Fibroblast of skin of abdomen (primary cell): Measurements from ENCODE around the gene USP7.
"Not testable (repeated sequence)": the region's sequence is repeated elsewhere in the genome, so short reads cannot be mapped to it uniquely, and the experiment has no call there.

ENCODE experiments used
- DNase-seq: peaks from one replicate; pipeline ENCODE4 v3.0.0-alpha.2; 2013

USP7 gene

DNA sequence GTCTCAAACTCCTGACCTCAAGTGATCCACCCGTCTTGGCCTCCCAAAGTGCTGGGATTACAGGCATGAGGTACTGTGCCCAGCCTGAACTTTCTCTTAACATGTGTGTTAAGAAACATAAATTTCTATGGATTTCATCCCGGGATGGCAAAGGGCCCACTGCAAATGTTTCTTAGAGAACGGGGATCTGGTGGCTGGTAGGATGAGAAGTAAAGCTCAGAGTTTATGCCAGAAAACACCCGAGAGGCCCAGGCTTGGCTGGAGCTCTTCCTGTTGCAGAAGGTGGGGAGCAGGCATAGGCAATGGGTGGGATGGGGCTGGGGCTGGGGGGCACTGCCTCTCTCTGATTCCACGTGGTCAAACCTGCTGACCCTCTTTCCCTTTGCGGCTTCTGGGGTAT is 89.3 kb downstream of the USP7 start:
- DNase-seq = peak; percentile 67

DNA sequence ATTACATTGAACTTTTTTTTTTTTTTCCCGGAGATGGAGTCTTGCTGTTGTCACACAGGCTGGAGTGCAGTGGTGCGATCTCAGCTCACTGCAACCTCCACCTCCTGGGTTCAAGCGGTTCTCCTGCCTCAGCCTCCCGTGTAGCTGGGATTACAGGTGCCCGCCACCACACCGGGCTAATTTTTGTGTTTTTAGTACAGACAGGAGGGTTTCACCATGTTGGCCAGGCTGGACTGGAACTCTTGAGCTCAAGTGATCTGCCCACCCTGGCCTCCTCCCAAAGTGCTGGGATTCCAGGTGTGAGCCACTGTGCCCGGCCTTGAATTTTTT is 89.9 kb downstream of the USP7 start:
- DNase-seq = not testable (repeated sequence)

DNA sequence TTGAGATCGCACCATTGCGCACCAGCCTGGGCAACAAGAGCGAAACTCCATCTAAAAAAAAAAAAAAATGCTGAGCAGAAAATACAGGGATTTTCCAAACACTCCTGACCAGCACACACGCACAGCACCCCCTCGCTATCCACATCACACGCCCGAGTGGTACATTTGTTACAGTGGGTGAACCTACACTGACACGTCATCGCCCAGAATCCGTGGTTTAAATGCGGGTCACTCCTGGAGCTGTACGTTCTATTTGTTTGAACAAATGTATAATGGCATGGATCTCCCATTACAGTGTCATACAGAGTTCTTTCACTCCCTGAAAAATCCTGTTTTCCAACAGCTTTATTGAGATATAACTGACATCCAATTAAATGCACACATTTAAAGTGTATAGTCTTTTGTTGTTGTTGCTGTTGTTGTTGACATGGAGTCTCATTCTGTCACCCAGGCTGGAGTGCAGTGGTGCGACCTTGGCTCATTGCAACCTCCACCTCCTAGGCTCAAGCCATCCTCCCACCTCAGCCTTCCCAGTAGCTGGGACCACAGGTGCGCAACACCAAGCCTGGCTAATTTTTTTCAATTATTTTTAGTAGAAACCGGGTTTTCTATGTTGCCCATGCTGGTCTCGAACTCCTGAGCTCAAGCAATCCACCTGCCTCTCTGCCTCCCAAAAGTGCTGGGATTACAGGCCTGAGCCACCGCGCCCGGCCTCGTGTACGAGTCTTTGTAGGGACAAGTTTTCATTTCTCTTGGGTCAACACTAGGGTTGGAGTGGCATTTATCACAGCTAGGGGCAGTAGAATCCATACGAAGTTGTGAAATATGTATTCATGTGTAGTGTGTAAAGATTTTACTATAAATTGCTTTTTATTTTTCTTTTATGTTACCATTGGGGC is 90.5 kb downstream of the USP7 start:
- no peak for DNase-seq

- no peak for DNase-seq
Observed at GRCh38 chr16:8872071-8872470, 91.6 kb downstream of the USP7 start.

DNA sequence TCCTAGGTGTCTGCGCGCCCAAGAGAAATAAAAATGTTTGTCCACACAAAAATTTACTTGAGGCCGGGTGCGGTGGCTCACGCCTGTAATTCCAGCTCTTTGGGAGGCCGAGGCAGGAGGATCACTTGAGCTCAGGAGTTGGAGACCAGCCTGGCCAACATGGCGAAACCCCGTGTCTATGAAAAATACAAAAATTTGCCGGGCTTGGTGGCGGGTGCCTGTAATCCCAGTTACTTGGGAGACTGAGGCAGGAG is 93.8 kb downstream of the USP7 start:
- not testable (repeated sequence) for DNase-seq

DNA sequence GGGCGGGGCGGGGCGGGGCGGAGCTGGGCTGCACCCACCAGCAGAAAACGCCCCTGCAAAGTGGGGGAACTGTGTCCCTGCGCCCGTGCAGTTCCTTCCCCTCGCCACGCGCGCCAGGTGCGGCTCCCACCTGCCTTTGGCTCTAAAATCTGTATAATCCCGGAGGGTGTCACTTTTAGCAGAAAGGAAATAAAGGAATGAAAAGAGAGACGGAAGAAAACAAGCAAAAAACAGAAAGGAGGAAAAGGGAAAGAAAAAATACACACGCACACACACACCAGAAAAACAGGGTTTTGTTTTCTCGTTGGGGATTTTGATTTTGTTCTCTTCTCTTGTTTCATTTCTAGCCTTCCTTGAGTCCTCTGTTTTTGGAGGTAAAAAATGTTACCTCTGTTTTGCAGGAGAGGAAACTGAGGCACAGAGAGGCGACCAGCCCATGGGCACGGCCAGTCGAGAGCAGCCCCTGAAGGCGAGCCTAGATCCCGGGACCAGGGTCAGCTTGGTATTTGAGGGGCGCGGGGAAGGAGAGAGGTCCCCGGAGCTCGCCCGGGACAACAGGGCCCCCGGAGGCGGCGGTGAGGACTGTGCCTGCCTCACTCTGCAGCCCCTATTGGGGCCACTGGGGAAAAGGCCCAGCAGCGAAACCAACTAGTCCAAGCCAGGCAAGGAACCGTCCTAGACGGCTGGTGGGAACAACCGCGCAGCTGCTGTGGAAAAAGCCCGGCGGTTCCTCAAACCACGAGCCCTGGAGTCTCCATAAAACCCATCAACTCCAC is 94.3 kb downstream of the USP7 start:
- no peak for DNase-seq

DNA sequence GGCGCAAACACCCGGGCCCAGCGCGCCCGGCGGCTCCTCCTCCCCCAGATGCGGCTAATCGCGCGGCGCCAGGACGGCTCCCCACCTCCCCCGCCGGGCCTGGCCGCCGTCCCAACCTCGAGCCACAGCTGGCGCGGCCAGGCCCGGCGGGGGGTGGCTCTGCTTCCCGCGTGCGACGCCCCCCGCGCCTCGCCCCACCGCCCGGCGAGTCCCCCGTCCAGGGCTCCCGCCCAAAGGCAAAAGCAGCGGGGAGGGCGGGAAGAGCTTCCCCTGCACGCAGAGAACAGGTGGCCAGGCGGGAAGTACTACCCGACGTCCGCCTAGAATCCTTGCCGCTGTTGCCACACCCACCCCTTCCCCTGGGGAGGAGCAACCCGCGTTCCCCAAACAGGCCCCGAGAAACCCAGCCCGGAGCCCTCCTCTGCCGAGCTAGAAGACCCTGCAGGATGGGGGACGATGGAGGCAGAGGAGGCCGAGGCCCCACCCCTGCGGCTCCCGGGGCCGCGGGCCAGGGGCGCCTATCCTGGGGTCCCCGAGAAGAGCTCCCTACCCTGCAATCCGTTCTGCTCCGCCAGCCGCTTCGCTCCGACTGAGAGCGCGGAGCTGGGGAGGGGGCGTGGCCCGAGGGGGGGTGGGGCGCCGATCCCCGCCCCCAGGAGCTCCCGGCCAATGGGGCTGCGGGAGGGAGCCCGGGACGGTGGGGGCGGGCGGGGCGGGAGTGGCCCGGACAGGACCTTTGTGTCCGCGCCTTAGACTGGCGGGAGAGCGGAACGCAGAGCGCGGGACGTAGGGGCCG is 95.1 kb downstream of the USP7 start, which contains the start of gene CARHSP1:
Gene CARHSP1 (minus strand): TSS at position 591 of the 796 bp plus-strand sequence. CDS start 9,678 bp downstream, outside the sequence.
- peak; percentile 91 for DNase-seq

DNA sequence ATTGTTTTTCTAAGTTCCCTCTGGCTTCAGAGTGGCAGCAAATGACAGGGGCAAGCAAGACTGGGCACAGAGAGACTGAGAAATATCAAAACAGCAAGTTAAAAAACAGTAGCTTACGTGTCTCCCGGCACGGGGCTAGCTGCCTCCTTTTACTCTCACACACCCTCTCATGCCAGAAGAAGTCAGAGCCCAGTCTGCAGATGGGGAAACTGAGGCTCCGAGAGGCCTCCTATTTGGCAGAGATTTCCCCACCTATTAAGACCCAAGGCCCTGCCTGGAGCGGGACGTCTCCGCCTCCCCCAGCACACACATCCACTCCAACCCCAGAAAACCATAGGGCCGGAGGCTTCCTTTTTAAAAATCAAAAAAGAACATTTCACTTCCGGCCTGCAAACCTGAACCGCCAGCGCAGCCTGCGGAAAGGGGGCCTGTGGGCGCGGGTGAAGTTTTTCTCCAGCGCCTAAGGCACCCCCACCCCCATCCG is 95.7 kb downstream of the USP7 start:
- DNase-seq = no peak

- DNase-seq = no peak
Observed at GRCh38 chr16:8867216-8867931, 96.3 kb downstream of the USP7 start.

GRCh38 chr16:8866884-8867215 is 96.9 kb downstream of the USP7 start:
- no peak for DNase-seq

DNA sequence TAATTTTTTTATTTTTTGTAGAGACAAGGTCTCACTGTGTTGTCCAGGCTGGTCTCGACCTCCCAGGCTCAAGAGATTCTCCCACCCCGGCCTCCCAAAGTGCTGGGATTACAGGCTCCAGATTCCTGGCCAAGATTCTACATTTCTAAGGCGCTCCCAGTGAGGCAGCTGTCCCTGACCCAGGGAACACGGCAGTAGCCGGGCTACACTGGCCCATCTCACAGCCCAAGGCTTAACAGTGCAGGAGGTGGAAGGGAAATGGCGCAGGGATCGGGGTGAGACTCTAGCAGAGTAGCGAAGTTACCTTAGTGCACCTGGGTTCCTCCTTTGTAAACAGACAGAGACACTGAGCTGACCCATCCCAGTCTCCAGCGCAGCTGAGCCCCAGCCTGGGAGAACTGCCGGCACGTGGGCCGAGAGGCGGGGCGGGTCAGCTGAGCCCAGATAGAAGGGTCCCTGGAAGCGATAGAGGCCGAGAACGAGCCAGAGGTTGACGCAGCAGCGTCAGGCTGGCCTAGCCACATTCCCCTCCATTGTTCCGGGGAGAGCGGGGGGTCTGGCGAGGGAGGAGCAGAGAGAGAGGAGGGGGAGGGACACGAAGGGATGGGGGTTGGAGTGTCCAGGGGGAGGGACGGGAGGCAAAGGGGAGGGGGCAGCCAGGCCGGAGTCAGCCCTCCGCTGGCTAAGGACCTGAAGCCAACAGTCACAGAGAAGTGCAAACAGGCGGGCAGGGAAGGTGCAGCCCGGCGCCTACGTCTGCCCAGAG is 97.4 kb downstream of the USP7 start:
- DNase-seq = no peak

GRCh38 chr16:8865145-8865882 is 98.4 kb downstream of the USP7 start:
- no peak for DNase-seq

GRCh38 chr16:8864480-8865110 is 99.1 kb downstream of the USP7 start:
- no peak for DNase-seq

DNA sequence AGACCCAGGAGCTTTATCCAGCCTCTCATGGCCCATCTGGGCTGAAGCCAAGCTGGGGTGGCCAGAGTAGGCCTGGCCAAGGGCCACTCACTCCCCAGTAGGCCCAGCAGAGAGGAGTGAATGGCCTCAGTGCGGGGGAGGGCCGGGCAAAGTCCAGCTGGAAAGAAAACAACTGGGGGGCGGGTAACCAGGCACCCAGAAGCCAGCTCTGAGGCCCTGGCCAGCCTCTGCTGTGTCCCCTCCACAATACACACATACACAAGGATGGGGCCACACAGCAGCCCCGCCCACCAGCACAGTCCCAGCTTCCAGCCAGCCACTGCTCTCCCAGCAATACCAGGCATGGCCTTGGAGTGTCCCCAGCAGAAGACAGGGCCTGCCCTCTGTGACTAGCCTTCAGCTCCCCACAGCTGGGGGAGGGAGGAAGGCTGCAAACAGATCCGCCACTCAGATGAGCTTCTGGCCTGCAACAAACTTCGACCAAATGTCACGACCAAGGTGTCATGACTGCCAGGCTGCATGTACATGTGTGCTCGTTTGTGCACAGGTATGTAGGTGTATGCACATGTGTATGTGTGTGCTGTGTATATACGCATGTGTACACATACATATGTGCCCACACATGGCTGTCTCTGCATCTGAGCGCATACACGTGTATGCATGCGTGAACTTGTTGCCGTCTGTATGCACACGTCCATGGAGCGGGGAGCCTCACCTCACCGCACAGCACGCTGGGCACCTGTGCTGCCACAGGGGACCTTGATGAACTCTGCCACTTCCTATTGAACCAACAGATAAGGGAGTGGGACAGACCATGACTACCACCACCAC is 99.9 kb downstream of the USP7 start:
- DNase-seq = no peak

- no peak for DNase-seq
Observed at GRCh38 chr16:8862309-8863130, 101.2 kb downstream of the USP7 start.

GRCh38 chr16:8861563-8862308 is 102.0 kb downstream of the USP7 start:
- no peak for DNase-seq

GRCh38 chr16:8859913-8860881 is 103.5 kb downstream of the USP7 start:
- DNase-seq = peak; percentile 39
